Right lobe of liver (tissue), 6 donors: ENCODE results near the gene CMTM6. TPM values are rescaled to one million over a fixed set of nuclear protein-coding genes. Genes with fewer than 3 reads are reported as not detected.

Experiments
- ATAC-seq, 4 donors: fragments of 200-7000 bp; cut with Tn5 transposase; one replicate each; pipeline ENCODE4 v1.9.1; 2020; ENCODE audit warnings: mild to moderate bottlenecking in 4 of 4, moderate library complexity in 4 of 4
- DNase-seq, 3 donors: peaks; one replicate each; pipeline ENCODE4 v3.0.0-alpha.2; 2020
- H3K27ac ChIP-seq, 3 donors: fragments of 200-600 bp; one replicate each; pipeline ENCODE4 v1.8.0; 2022
- H3K27me3 ChIP-seq, 2 donors: fragments of 200-600 bp; one replicate each; pipeline ENCODE4 v1.8.0; 2022
- H3K36me3 ChIP-seq, 4 donors: fragments of 200-600 bp; sonication (generic) in 1 of 4; one replicate each; pipeline versions ENCODE4 v1.5.1 to v1.8.0; 2017 to 2022; ENCODE audit warnings: control low read depth in 1 of 4
- H3K4me1 ChIP-seq, 4 donors: fragments of 200-600 bp; sonication (generic) in 1 of 4; one replicate each; pipeline versions ENCODE4 v1.5.1 to v1.8.0; 2017 to 2022; ENCODE audit warnings: control low read depth in 1 of 4
- H3K4me3 ChIP-seq, 3 donors: fragments of 200-600 bp; one replicate each; pipeline ENCODE4 v1.8.0; 2022
- H3K9me3 ChIP-seq, 4 donors: fragments of 200-600 bp; sonication (generic) in 1 of 4; one replicate each; pipeline versions ENCODE4 v1.5.1 to v1.8.0; 2017 to 2022; ENCODE audit warnings: control low read depth in 1 of 4
- POLR2A ChIP-seq: fragments of 450-650 bp; IDR thresholded peaks from one replicate; pipeline ENCODE4 v1.6.1; 2017; ENCODE audit warnings: antibody characterized with exemption, mild to moderate bottlenecking
- WGBS: methylation state at CpG from one replicate; pipeline ENCODE4 v1.1.6; 2018; ENCODE audit warnings: low coverage, low lambda C conversion rate; ENCODE audit not compliant: insufficient coverage; ENCODE audit errors: missing lambda C conversion rate; 5-methylcytosine and 5-hydroxymethylcytosine counted together
- intact Hi-C, 2 donors: fragments of 100-400 bp; cut with DNase I; formaldehyde crosslinking; loops; one replicate each; pipeline versions ENCODE4 v1.11.2 to v1.14.1; 2022
- total RNA-seq, 6 experiments: library from RNA; depleted of rRNA in 2 of 6; stranded (reverse); fragments of >200 nt in 2 of 6; fragmentation: NEBNext Ultra II Directional in 3 of 6; extraction: Animal tissue kit (Norgen Biotek cat#: 25700) in 3 of 6; gene quantifications; one replicate each; pipeline versions ENCODE4 v1.1.0 to v1.2.4, GENCODE V29; 2016 to 2023
- TF ChIP-seq, protein P1 (sequence below), 4 donors: fragments of 200-600 bp in 3 of 4; fragments of 450-650 bp in 1 of 4; IDR thresholded peaks; one replicate each; pipeline versions ENCODE4 v1.5.1 to v1.8.0; 2016 to 2022; ENCODE audit warnings: antibody characterized with exemption in 4 of 4, mild to moderate bottlenecking in 2 of 4
- donor health status: DM: no; HTN: yes; CAD: no.
- donor health status: DM: no; HTN: no; CAD: no.
- donor health status: DM: no; HTN: no; CAD: no.
- donor health status: DM: no; HTN: yes; CAD: no.
- donor health status: DM: no; HTN: yes; CAD: no.

Gene CMTM6
- total RNA-seq, 6 experiments from 2014 or later = 45.2 to 69.1 (median 57.2) TPM

DNA sequence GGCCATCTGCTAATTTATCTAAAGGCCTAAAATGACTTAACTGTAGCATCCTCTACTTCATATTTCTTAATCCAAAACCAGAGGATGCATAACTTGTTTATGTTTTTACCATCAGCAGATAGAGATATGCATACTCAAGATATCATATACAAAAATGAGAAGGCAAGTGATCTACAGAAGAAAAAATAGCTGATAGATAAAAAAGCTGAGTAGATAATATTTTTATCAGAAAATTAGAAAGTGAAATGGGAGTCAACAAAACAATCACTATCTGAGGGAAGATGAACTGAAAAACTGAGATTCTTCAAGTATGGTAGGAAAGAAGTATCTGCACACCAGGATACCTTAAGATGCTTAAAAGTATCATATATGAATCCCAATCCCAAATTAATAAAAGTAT lies 42.7 kb upstream of the CMTM6 start:
- ATAC-seq = no peak
- intact Hi-C loops = no loop called here

DNA sequence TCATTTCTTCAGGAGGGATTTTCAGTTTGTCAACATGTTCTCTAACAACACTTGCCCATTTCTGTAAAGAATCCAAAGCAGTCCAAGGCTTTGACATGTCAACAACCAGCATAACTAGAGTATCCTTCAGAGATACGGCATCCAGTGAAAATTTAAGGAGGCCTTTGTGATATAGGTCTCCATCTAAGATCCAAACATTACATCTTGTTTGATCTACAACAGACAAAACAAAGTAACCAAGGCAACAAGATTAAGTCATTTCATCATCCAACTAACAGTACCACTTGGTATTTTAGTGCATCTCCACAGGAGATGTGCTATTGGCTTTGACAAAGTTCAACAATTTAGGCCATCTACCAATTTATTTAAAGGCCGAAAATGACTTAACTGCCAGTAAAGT lies 42.2 kb upstream of the CMTM6 start:
- Histone ChIP-seq H3K4me3 (no peak overlapping the region), H3K4me1 (no peaks in the 10 kb centered on the region), H3K27ac (no peak overlapping the region), H3K27me3 (no peaks in the 10 kb centered on the region), H3K36me3 (peaks cover 0 to 8% (median 0%) of the 10 kb centered on the region in 4 donors), H3K9me3 (no peaks in the 10 kb centered on the region)
- intact Hi-C loops = no loop called here
- TF ChIP-seq, protein P1, sequence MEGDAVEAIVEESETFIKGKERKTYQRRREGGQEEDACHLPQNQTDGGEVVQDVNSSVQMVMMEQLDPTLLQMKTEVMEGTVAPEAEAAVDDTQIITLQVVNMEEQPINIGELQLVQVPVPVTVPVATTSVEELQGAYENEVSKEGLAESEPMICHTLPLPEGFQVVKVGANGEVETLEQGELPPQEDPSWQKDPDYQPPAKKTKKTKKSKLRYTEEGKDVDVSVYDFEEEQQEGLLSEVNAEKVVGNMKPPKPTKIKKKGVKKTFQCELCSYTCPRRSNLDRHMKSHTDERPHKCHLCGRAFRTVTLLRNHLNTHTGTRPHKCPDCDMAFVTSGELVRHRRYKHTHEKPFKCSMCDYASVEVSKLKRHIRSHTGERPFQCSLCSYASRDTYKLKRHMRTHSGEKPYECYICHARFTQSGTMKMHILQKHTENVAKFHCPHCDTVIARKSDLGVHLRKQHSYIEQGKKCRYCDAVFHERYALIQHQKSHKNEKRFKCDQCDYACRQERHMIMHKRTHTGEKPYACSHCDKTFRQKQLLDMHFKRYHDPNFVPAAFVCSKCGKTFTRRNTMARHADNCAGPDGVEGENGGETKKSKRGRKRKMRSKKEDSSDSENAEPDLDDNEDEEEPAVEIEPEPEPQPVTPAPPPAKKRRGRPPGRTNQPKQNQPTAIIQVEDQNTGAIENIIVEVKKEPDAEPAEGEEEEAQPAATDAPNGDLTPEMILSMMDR (IDR thresholded peaks at IDR 0.05) = no peak
- no peak for TF ChIP-seq POLR2A
- ATAC-seq (no peak), DNase-seq (no peak)
- 98% methylated on average over 2 of the region's 2 CpGs for WGBS

More for the DNA sequence above, 42.7 kb upstream of the CMTM6 start:
- no peak for TF ChIP-seq POLR2A
- TF ChIP-seq, protein P1 (IDR thresholded peaks at IDR 0.05) = no peak
- Histone ChIP-seq H3K9me3 (no peaks in the 10 kb centered on the region), H3K4me1 (no peaks in the 10 kb centered on the region), H3K36me3 (peaks cover 0 to 5% (median 0%) of the 10 kb centered on the region in 4 donors), H3K27me3 (no peaks in the 10 kb centered on the region), H3K27ac (no peak overlapping the region), H3K4me3 (no peak overlapping the region)
- DNase-seq = no peak

DNA sequence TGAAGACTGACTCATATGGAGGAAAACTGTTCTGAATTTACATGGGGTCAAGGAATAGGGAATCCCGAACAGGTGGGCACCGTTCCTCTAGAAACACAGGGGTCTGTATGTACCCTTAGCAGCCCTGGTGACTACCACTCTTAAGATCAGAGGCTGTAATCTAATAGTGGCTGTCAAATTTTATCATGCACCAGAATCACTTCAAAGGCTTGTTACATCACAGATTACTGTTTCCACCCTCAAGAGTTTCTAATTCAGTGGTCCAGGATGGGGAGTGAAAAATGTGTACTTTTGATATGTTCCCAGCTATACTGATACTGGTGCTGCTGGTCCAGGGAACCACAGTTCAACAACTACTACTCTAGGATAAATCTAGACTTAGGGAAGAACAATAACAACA lies 40.2 kb upstream of the CMTM6 start:
- no peak for TF ChIP-seq POLR2A
- TF ChIP-seq, protein P1 (IDR thresholded peaks at IDR 0.05) = no peak
- intact Hi-C loops = no loop called here
- Histone ChIP-seq H3K4me3 (no peak overlapping the region), H3K27me3 (no peaks in the 10 kb centered on the region), H3K27ac (no peak overlapping the region), H3K9me3 (no peaks in the 10 kb centered on the region), H3K36me3 (peaks cover 0 to 11% (median 0%) of the 10 kb centered on the region in 4 donors), H3K4me1 (no peaks in the 10 kb centered on the region)
- ATAC-seq = no peak
- no peak for DNase-seq
- WGBS = 91% methylated on average over 2 of the region's 2 CpGs

DNA sequence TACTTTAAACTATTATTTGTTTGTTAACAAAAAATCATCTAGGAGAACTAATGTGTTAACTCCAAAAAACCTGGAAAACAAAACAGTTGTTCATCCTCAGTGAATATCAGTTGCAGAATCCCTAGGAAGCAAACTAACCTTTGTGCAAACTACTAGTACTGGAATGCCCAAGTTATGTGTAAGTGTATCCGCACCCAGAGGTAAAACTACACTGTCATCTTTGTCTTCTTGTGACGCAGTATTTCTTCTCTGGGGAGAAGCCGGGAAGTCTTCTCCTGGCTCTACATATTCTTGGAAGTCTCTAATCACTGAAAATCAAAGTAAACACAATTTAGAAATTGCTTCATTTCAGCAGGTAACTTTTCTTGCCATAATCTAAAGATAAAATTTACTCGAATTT lies 38.2 kb upstream of the CMTM6 start:
- WGBS = 79% methylated on average over 4 of the region's 4 CpGs

More for the DNA sequence above, 38.2 kb upstream of the CMTM6 start:
- no peak for TF ChIP-seq POLR2A
- TF ChIP-seq, protein P1 (IDR thresholded peaks at IDR 0.05) = no peak
- DNase-seq = no peak
- no peaks in the 10 kb centered on the region for H3K4me1 ChIP-seq
- H3K4me3 ChIP-seq = no peak overlapping the region
- no peak overlapping the region for H3K27ac ChIP-seq
- no peaks in the 10 kb centered on the region for H3K27me3 ChIP-seq
- ATAC-seq = no peak
- H3K36me3 ChIP-seq = peaks cover 0 to 11% (median 1%) of the 10 kb centered on the region in 4 donors
- intact Hi-C loops = no loop called here
- H3K9me3 ChIP-seq = no peaks in the 10 kb centered on the region
